Measurements from ENCODE around the gene RRP9. TPM values are rescaled to one million over a fixed set of nuclear protein-coding genes. Genes with fewer than 3 reads are reported as not detected.
A peak's percentile ranks its signal among the peaks of the same experiment; 100 is the strongest.

Gene RRP9
- total RNA-seq, 2 experiments from 2014 or later: 6.4 to 7.6 TPM

DNA sequence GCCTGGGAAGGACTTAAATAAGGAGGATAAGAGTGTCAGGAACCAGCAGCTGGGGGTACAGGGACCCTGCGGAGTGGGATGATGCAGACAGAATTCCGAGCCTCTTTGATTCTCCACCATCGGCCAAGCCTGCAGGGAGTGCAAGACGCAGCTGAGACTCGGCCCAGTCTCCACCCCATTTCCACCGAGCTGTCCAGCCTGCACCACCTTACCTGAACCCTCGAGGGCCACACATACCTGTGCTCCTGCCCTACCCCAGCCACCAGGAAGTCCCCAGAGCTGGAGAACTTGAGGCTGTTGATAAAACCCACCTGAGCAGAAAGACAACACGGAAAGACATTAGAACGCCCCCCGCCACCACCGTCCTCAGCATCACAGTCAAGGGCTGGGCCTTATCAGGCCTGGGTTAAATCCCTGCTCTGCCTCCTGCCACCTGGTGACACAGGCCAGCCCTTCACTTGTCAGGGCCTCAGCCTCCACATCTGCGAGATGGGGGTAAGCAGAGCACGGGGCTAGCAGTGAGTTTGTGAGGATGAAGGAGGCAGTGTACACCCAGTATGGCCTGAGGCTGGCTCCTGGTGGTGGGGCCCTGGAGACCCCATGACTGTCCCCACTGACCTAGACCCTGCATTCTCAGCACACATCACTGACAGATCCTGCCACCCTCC is 8.1 kb downstream of the RRP9 start:
- ATAC-seq (ENCODE audit: poor library complexity): no peak
- peaks cover 59% of the 10 kb centered on the region for H3K36me3 ChIP-seq (ENCODE audit: insufficient read depth, low read length)
- H3K27ac ChIP-seq (ENCODE audit: low read depth in 1 of 2, low read length in 2 of 2): no peak overlapping the region
- no peaks in the 10 kb centered on the region for H3K4me1 ChIP-seq (ENCODE audit: insufficient read depth, low read length)
- ChIA-PET POLR2A (no interaction called here), CTCF (no interaction called here)
- H3K9me3 Mint-ChIP-seq: no peaks in the 10 kb centered on the region
- intact Hi-C loops (cut with DNase I, micrococcal nuclease): no loop called here
- no peak overlapping the region for H3K27ac Mint-ChIP-seq
- H3K9me3 ChIP-seq (ENCODE audit: control insufficient read depth in 1 of 2, insufficient read depth in 1 of 2, low read length in 2 of 2): no peaks in the 10 kb centered on the region
- H3K4me3 Mint-ChIP-seq: no peak overlapping the region
- H3K36me3 Mint-ChIP-seq (ENCODE audit: low read depth): peaks cover 58% of the 10 kb centered on the region
- H3K27me3 Mint-ChIP-seq: no peaks in the 10 kb centered on the region
- TF ChIP-seq, protein P1, sequence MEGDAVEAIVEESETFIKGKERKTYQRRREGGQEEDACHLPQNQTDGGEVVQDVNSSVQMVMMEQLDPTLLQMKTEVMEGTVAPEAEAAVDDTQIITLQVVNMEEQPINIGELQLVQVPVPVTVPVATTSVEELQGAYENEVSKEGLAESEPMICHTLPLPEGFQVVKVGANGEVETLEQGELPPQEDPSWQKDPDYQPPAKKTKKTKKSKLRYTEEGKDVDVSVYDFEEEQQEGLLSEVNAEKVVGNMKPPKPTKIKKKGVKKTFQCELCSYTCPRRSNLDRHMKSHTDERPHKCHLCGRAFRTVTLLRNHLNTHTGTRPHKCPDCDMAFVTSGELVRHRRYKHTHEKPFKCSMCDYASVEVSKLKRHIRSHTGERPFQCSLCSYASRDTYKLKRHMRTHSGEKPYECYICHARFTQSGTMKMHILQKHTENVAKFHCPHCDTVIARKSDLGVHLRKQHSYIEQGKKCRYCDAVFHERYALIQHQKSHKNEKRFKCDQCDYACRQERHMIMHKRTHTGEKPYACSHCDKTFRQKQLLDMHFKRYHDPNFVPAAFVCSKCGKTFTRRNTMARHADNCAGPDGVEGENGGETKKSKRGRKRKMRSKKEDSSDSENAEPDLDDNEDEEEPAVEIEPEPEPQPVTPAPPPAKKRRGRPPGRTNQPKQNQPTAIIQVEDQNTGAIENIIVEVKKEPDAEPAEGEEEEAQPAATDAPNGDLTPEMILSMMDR (IDR thresholded peaks at IDR 0.05): no peak
- DNase-seq: peak in 1 of 14 experiments; percentile 14
- no peaks in the 10 kb centered on the region for H3K27me3 ChIP-seq (ENCODE audit: control insufficient read depth in 1 of 2, insufficient read depth in 2 of 2, low read length in 2 of 2)
- H3K4me3 ChIP-seq (ENCODE audit: low read length): no peak overlapping the region
- no peaks in the 10 kb centered on the region for H3K4me1 Mint-ChIP-seq (ENCODE audit: low read depth)

DNA sequence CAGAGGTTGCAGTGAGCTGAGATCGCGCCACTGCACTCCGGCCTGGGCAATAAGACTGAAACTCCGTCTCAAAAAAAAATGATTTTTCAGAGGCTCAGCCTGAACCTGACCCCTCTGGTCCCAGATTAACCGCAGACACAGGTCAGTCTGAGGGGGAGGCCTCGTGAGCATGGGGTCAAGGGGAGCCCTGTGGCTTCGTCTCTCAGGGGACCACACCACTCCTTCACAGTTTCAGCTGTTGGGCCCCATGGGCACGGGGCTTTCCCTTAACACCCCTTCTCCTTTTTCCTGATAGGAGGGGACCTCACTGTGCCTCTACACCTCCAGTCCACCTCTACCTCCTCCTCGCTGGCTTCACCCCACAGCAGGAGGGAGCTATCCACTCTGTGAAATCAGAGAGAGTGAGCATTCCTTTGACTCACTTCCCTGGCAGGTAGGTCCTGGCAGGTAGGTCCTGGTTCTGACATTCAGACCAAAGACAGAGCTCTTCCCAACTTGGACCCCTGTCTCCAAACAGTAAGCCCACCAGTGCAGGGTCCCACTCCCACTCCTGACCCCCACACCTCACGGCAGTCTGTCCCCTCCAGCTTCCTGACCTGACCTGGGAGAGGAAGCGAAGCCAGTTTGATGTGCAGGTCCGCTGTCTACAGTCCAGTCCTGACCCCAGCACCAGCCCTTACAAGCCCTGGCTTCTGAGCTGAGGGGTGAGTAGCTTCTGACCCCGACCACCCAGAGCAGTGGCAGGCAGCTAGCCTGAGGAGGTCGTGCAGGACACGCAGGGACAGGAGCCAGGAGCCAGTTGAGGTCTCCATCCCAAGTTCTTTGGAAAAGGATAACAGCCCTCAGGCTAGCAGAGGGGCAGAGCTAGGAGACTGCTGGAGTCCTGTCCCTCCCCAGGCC is 9.0 kb downstream of the RRP9 start:
- POLR2A ChIA-PET: no interaction called here
- Histone ChIP-seq H3K27ac (ENCODE audit: low read depth in 1 of 2, low read length in 2 of 2) (no peak overlapping the region), H3K27me3 (ENCODE audit: control insufficient read depth in 1 of 2, insufficient read depth in 2 of 2, low read length in 2 of 2) (no peaks in the 10 kb centered on the region), H3K4me1 (ENCODE audit: insufficient read depth, low read length) (no peaks in the 10 kb centered on the region), H3K9me3 (ENCODE audit: control insufficient read depth in 1 of 2, insufficient read depth in 1 of 2, low read length in 2 of 2) (no peaks in the 10 kb centered on the region), H3K36me3 (ENCODE audit: insufficient read depth, low read length) (peaks cover 50% of the 10 kb centered on the region), H3K4me3 (ENCODE audit: low read length) (no peak overlapping the region)
- TF ChIP-seq, protein P1 (IDR thresholded peaks at IDR 0.05): no peak
- Mint-ChIP-seq H3K4me3 (no peak overlapping the region), H3K9me3 (no peaks in the 10 kb centered on the region), H3K27ac (no peak overlapping the region), H3K4me1 (ENCODE audit: low read depth) (no peaks in the 10 kb centered on the region), H3K27me3 (no peaks in the 10 kb centered on the region), H3K36me3 (ENCODE audit: low read depth) (peaks cover 49% of the 10 kb centered on the region)
- peak in 1 of 14 experiments; percentile 10 for DNase-seq
- intact Hi-C loops (cut with DNase I, micrococcal nuclease): no loop called here
- ATAC-seq (ENCODE audit: poor library complexity): no peak
- CTCF ChIA-PET: no interaction called here

DNA sequence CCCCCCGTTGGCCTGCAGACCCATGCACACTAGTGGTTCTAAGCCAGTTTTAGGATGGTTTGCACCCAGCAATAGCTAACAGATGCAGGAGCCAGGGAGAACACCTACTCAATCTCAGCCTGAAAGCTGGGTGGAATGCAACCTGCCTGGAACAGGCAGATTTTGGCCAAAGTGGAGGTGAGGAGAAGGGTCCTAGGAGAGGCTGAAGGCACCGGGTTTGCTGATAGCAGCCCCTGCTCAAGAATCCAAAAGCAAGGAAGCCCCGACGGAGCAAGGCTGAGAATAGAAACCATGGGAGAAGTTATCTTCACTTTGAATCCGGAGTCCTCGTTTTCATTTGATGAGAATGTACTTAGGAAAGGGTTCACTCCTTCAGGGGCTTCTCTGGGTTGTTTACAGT is 9.9 kb downstream of the RRP9 start:
- H3K4me1 Mint-ChIP-seq (ENCODE audit: low read depth): no peaks in the 10 kb centered on the region
- intact Hi-C loops (cut with DNase I, micrococcal nuclease): no loop called here
- ChIA-PET CTCF (no interaction called here), POLR2A (no interaction called here)
- no peak overlapping the region for H3K4me3 Mint-ChIP-seq
- H3K27ac ChIP-seq (ENCODE audit: low read depth in 1 of 2, low read length in 2 of 2): no peak overlapping the region
- H3K4me3 ChIP-seq (ENCODE audit: low read length): no peak overlapping the region
- DNase-seq (no peak), ATAC-seq (ENCODE audit: poor library complexity) (no peak)
- no peaks in the 10 kb centered on the region for H3K9me3 Mint-ChIP-seq
- TF ChIP-seq, protein P1 (IDR thresholded peaks at IDR 0.05): no peak
- no peaks in the 10 kb centered on the region for H3K4me1 ChIP-seq (ENCODE audit: insufficient read depth, low read length)
- no peaks in the 10 kb centered on the region for H3K9me3 ChIP-seq (ENCODE audit: control insufficient read depth in 1 of 2, insufficient read depth in 1 of 2, low read length in 2 of 2)
- no peak overlapping the region for H3K27ac Mint-ChIP-seq
- peaks cover 41% of the 10 kb centered on the region for H3K36me3 ChIP-seq (ENCODE audit: insufficient read depth, low read length)
- H3K36me3 Mint-ChIP-seq (ENCODE audit: low read depth): peaks cover 39% of the 10 kb centered on the region
- H3K27me3 Mint-ChIP-seq: no peaks in the 10 kb centered on the region
- H3K27me3 ChIP-seq (ENCODE audit: control insufficient read depth in 1 of 2, insufficient read depth in 2 of 2, low read length in 2 of 2): no peaks in the 10 kb centered on the region

Data from CD4-positive, alpha-beta T cell (primary cell).